ENCODE measurements around the gene SUGT1. TPM values are rescaled to one million over a fixed set of nuclear protein-coding genes. Genes with fewer than 3 reads are reported as not detected.

SUGT1 gene
- total RNA-seq, 2 donors from 2014 or later, result 34.4 to 47.8 TPM

- no peaks in the 10 kb centered on the region for H3K27me3 ChIP-seq (replicated peaks; ENCODE audit: insufficient read depth)
- TF ChIP-seq CTCF (IDR thresholded peaks at IDR 0.05), result no peak
- no peak for TF ChIP-seq POLR2A (IDR thresholded peaks at IDR 0.05)
- no peak for TF ChIP-seq POLR2AphosphoS5 (IDR thresholded peaks at IDR 0.05)
These were observed 92.3 kb downstream of the SUGT1 start for GRCh38 chr13:52744842-52745375.

GRCh38 chr13:52746141-52746540, 93.5 kb downstream of the SUGT1 start:
- WGBS, result 68% methylated on average over 3 of the region's 3 CpGs
- no peak for DNase-seq (ENCODE audit: low spot score)
- H3K4me1 ChIP-seq (replicated peaks), result no peaks in the 10 kb centered on the region
- no peaks in the 10 kb centered on the region for H3K27me3 ChIP-seq (replicated peaks; ENCODE audit: insufficient read depth)
- H3K27ac ChIP-seq, result no peak overlapping the region
- intact Hi-C loops (cut with DNase I), result no loop called here
- no peak overlapping the region for H3K4me3 ChIP-seq
- H3K36me3 ChIP-seq, result no peaks in the 10 kb centered on the region
- TF ChIP-seq POLR2A (IDR thresholded peaks at IDR 0.05) (no peak), POLR2AphosphoS5 (IDR thresholded peaks at IDR 0.05) (no peak), CTCF (IDR thresholded peaks at IDR 0.05) (no peak)
- no peaks in the 10 kb centered on the region for H3K9me3 ChIP-seq

More at GRCh38 chr13:52744842-52745375, 92.3 kb downstream of the SUGT1 start:
- 70% methylated on average over 6 of the region's 6 CpGs for WGBS
- no peaks in the 10 kb centered on the region for H3K36me3 ChIP-seq
- H3K4me1 ChIP-seq (replicated peaks), result no peaks in the 10 kb centered on the region
- H3K27ac ChIP-seq, result no peak overlapping the region
- no peaks in the 10 kb centered on the region for H3K9me3 ChIP-seq
- no peak for DNase-seq (ENCODE audit: low spot score)
- intact Hi-C loops (cut with DNase I), result no loop called here
- H3K4me3 ChIP-seq, result no peak overlapping the region

GRCh38 chr13:52749419-52749818, 96.8 kb downstream of the SUGT1 start:
- H3K4me1 ChIP-seq (replicated peaks), result no peaks in the 10 kb centered on the region
- no peaks in the 10 kb centered on the region for H3K36me3 ChIP-seq
- 56% methylated on average over 5 of the region's 5 CpGs for WGBS
- no peaks in the 10 kb centered on the region for H3K9me3 ChIP-seq
- TF ChIP-seq CTCF (IDR thresholded peaks at IDR 0.05) (no peak), POLR2AphosphoS5 (IDR thresholded peaks at IDR 0.05) (no peak), POLR2A (IDR thresholded peaks at IDR 0.05) (no peak)
- intact Hi-C loops (cut with DNase I), result no loop called here
- H3K4me3 ChIP-seq, result no peak overlapping the region
- no peak overlapping the region for H3K27ac ChIP-seq
- DNase-seq (ENCODE audit: low spot score), result no peak
- H3K27me3 ChIP-seq (replicated peaks; ENCODE audit: insufficient read depth), result no peaks in the 10 kb centered on the region

Other genes starting within 250 kb of the SUGT1 start
- 1 to 10 TPM; 5.5 to 8.0 TPM for gene THSD1, start 246.7 kb upstream of the SUGT1 start, total RNA-seq
- gene VPS36, start 202.2 kb upstream of the SUGT1 start, total RNA-seq, result 10 to 100 TPM; 43.9 to 46.6 TPM
- gene CKAP2, start 197.4 kb upstream of the SUGT1 start, total RNA-seq, result 10 to 100 TPM; 11.3 to 22.2 TPM
- 1 to 10 TPM; 5.0 to 5.5 TPM for gene HNRNPA1L2, start 10.4 kb upstream of the SUGT1 start, total RNA-seq
- 1 to 10 TPM in 1 of 2 donors, not detected in 1; 5.6 TPM for gene CNMD, start 87.0 kb downstream of the SUGT1 start, total RNA-seq
- gene PCDH8, start 195.8 kb downstream of the SUGT1 start, total RNA-seq, result 1 to 10 TPM; 6.0 to 9.5 TPM